WTC11 (cell line): ENCODE measurements around the gene SMCO1. TPM values are rescaled to one million over a fixed set of nuclear protein-coding genes. Genes with fewer than 3 reads are reported as not detected.
A peak's percentile ranks its signal among the peaks of the same experiment; 100 is the strongest.

Experiments used
- ATAC-seq: fragments of 200-7000 bp; cut with Tn5 transposase; 2 replicates; pipeline ENCODE4 v1.10.0; 2021; ENCODE audit warnings: mild to moderate bottlenecking, moderate library complexity
- Bru-seq: library from RNA; stranded (reverse); fragments of 400-500 nt; gene quantifications from one replicate; lab custom pipeline; 2021; lab: Mats Ljungman, UMichigan
- CTCF ChIA-PET: fragments of 300-600 bp; sonication (Branson Sonifier 250); formaldehyde crosslinking; loops from one replicate; lab custom pipeline; 2021; ENCODE audit warnings: antibody characterized with exemption; lab: Charles Lee
- POLR2A ChIA-PET: fragments of 350-600 bp; sonication (Branson Sonifier 250); formaldehyde crosslinking; loops from one replicate; lab custom pipeline; 2021; ENCODE audit warnings: antibody characterized with exemption; lab: Charles Lee
- DNase-seq: peaks from one replicate; pipeline ENCODE4 v3.0.0; 2021; ENCODE audit warnings: low spot score
- H3K27ac Mint-ChIP-seq: 2 replicates; pipeline ENCODE4 v1.8.0; 2021; ENCODE audit warnings: mixed read lengths
- H3K27me3 Mint-ChIP-seq: 2 replicates; pipeline ENCODE4 v1.8.0; 2021; ENCODE audit warnings: low read depth, mild to moderate bottlenecking, moderate library complexity, mixed read lengths
- H3K36me3 Mint-ChIP-seq: 2 replicates; pipeline ENCODE4 v1.8.0; 2021; ENCODE audit warnings: mixed read lengths
- H3K4me1 Mint-ChIP-seq: 2 replicates; pipeline ENCODE4 v1.8.0; 2022; ENCODE audit warnings: mixed read lengths
- H3K4me3 Mint-ChIP-seq: 2 replicates; pipeline ENCODE4 v1.8.0; 2021; ENCODE audit warnings: mild to moderate bottlenecking, moderate library complexity, mixed read lengths
- H3K9me3 Mint-ChIP-seq: 2 replicates; pipeline ENCODE4 v1.8.0; 2021; ENCODE audit warnings: mixed read lengths
- AR ChIP-seq: fragments of 250-450 bp; sonication (Bioruptor Pico); IDR thresholded peaks from 2 replicates; pipeline ENCODE4 v1.9.0; 2021; ENCODE audit warnings: mild to moderate bottlenecking
- CREM ChIP-seq: sonication (generic); formaldehyde crosslinking; IDR thresholded peaks from 2 replicates; pipeline ENCODE4 v1.8.1; 2022; ENCODE audit warnings: mild to moderate bottlenecking, missing genetic modification reagents, moderate library complexity
- E2F4 ChIP-seq: sonication (generic); formaldehyde crosslinking; IDR thresholded peaks from 2 replicates; pipeline ENCODE4 v1.8.1; 2022; ENCODE audit warnings: low read depth, mild to moderate bottlenecking, moderate library complexity, missing genetic modification reagents, borderline replicate concordance
- FOXK1 ChIP-seq: sonication (generic); formaldehyde crosslinking; IDR thresholded peaks from 2 replicates; pipeline ENCODE4 v1.8.0; 2022; ENCODE audit warnings: mild to moderate bottlenecking, moderate library complexity, missing genetic modification reagents
- IRF2 ChIP-seq: sonication (generic); formaldehyde crosslinking; IDR thresholded peaks from 2 replicates; pipeline ENCODE4 v1.8.0; 2022; ENCODE audit warnings: low read depth, missing genetic modification reagents, borderline replicate concordance
- KAT7 ChIP-seq: sonication (generic); formaldehyde crosslinking; IDR thresholded peaks from 2 replicates; pipeline ENCODE4 v1.8.1; 2023; ENCODE audit warnings: missing genetic modification reagents, mild to moderate bottlenecking, borderline replicate concordance
- MLX ChIP-seq: sonication (generic); formaldehyde crosslinking; IDR thresholded peaks from 2 replicates; pipeline ENCODE4 v1.8.1; 2023; ENCODE audit warnings: mild to moderate bottlenecking, missing genetic modification reagents, moderate library complexity
- NFE2L1 ChIP-seq: sonication (generic); formaldehyde crosslinking; IDR thresholded peaks from 2 replicates; pipeline ENCODE4 v1.8.1; 2023; ENCODE audit warnings: missing genetic modification reagents
- NR1H2 ChIP-seq: sonication (generic); formaldehyde crosslinking; IDR thresholded peaks from 2 replicates; pipeline ENCODE4 v1.9.0; 2021; ENCODE audit warnings: mild to moderate bottlenecking, moderate library complexity, missing genetic modification reagents
- RELA ChIP-seq: sonication (generic); formaldehyde crosslinking; IDR thresholded peaks from 2 replicates; pipeline ENCODE4 v1.8.1; 2022; ENCODE audit warnings: missing genetic modification reagents, mild to moderate bottlenecking, borderline replicate concordance
- SP1 ChIP-seq: sonication (generic); formaldehyde crosslinking; conservative IDR thresholded peaks from 2 replicates; pipeline ENCODE4 v1.8.1; 2022; ENCODE audit warnings: missing genetic modification reagents
- TEAD1 ChIP-seq: sonication (generic); formaldehyde crosslinking; IDR thresholded peaks from 2 replicates; pipeline ENCODE4 v1.8.0; 2022; ENCODE audit warnings: mild to moderate bottlenecking, missing genetic modification reagents
- USF2 ChIP-seq: sonication (generic); formaldehyde crosslinking; IDR thresholded peaks from 2 replicates; pipeline ENCODE4 v1.8.1; 2023; ENCODE audit warnings: mild to moderate bottlenecking, missing genetic modification reagents, moderate library complexity
- ZNF138 ChIP-seq: sonication (generic); formaldehyde crosslinking; conservative IDR thresholded peaks from 2 replicates; pipeline ENCODE4 v1.8.1; 2022; ENCODE audit warnings: mild to moderate bottlenecking, moderate library complexity, missing genetic modification reagents
- ZNF281 ChIP-seq: sonication (generic); formaldehyde crosslinking; IDR thresholded peaks from 2 replicates; pipeline ENCODE4 v1.8.0; 2023; ENCODE audit warnings: mild to moderate bottlenecking, missing genetic modification reagents
- ZNF317 ChIP-seq: sonication (generic); formaldehyde crosslinking; IDR thresholded peaks from 2 replicates; pipeline ENCODE4 v1.8.1; 2023; ENCODE audit warnings: low read depth, mild to moderate bottlenecking, moderate library complexity, missing genetic modification reagents, borderline replicate concordance
- ZNF416 ChIP-seq: fragments of 250-450 bp; sonication (Bioruptor Pico); IDR thresholded peaks from 2 replicates; pipeline ENCODE4 v1.9.0; 2021; ENCODE audit warnings: mild to moderate bottlenecking, inconsistent platforms
- long read RNA-seq, 3 experiments: library from RNA in 1 of 3; library from capped mRNA in 1 of 3; library from polyadenylated mRNA in 1 of 3; unstranded in 2 of 3; stranded (forward) in 1 of 3; transcript quantifications; one replicate each; pipeline ENCODE4 v2.0.0, GENCODE V29; 2021
- total RNA-seq: library from RNA; stranded (reverse); gene quantifications from 3 replicates; pipeline ENCODE4 v1.2.3, GENCODE V29; 2021
- TF ChIP-seq, protein P1 (sequence below): sonication (generic); formaldehyde crosslinking; IDR thresholded peaks from 2 replicates; pipeline ENCODE4 v1.8.1; 2023; ENCODE audit warnings: mild to moderate bottlenecking, moderate library complexity, missing genetic modification reagents

Gene SMCO1
- not detected in 3 replicates for total RNA-seq
- percentile 8 among the genes with signal in this experiment for Bru-seq, nascent RNA
- long read RNA-seq, experiment 1: 0 reads
- long read RNA-seq, experiment 2: 0 reads
- long read RNA-seq, experiment 3: 0 reads

- ATAC-seq: no peak
- H3K36me3 Mint-ChIP-seq: peaks cover 32% of the 10 kb centered on the region
- peaks cover 8% of the 10 kb centered on the region for H3K4me1 Mint-ChIP-seq
- no peak for DNase-seq
- ChIA-PET POLR2A (no interaction called here), CTCF (interaction anchor here (3.1 kb wide), 1 partner anchor 8 kb away, joined by 12 read pairs; no protein-coding TSS in a partner anchor)
- TF ChIP-seq MLX (no peak), ZNF416 (CRISPR knock-in tag) (no peak), ZNF281 (no peak), AR (no peak), USF2 (CRISPR knock-in tag) (no peak), ZNF138 (CRISPR knock-in tag) (no peak), NR1H2 (CRISPR knock-in tag) (no peak), KAT7 (CRISPR knock-in tag) (no peak), RELA (CRISPR knock-in tag) (no peak)
- H3K27ac Mint-ChIP-seq: no peak within 1 kb of the TSS
- H3K9me3 Mint-ChIP-seq: peaks cover 42% of the 10 kb centered on the region
- H3K4me3 Mint-ChIP-seq: no peak within 1 kb of the TSS
- peaks cover 13% of the 10 kb centered on the region for H3K27me3 Mint-ChIP-seq
Observed at GRCh38 chr3:196514913-196515621, at the start of gene SMCO1. Gene SMCO1, minus strand, starts transcription at chr3:196515346. Its CDS starts 137 bp downstream, at chr3:196515209.

DNA sequence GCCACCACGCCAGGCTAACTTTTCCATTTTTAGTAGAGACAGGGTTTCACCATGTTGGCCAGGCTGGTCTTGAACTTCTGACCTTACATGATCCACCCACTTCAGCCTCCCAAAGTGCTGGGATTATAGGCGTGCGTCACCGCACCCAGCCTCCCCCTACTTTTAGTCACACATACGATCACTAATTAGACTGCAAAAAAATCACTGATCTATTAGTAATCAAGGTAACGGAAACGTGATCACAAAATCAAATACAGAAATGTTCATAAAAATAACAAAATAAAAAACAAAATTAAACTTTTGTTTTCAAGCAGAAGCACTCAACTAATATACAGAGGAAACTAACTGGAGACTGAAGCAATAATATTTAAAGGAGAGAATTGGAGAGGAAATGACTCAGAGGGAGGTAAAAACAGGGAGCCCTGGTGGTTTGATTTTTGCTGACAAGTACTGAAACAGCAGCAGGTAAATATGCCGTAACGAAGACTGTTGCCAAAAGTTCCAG lies 48.6 kb upstream of the SMCO1 start:
- no peak for ATAC-seq

More for the DNA sequence above, 48.6 kb upstream of the SMCO1 start:
- no peak overlapping the region for H3K4me3 Mint-ChIP-seq
- TF ChIP-seq NFE2L1 (CRISPR knock-in tag) (no peak), TEAD1 (CRISPR knock-in tag) (no peak), IRF2 (CRISPR knock-in tag) (no peak), SP1 (no peak), E2F4 (CRISPR knock-in tag) (no peak), FOXK1 (CRISPR knock-in tag) (no peak), CREM (no peak), ZNF317 (CRISPR knock-in tag) (no peak), AR (no peak)
- TF ChIP-seq, protein P1, sequence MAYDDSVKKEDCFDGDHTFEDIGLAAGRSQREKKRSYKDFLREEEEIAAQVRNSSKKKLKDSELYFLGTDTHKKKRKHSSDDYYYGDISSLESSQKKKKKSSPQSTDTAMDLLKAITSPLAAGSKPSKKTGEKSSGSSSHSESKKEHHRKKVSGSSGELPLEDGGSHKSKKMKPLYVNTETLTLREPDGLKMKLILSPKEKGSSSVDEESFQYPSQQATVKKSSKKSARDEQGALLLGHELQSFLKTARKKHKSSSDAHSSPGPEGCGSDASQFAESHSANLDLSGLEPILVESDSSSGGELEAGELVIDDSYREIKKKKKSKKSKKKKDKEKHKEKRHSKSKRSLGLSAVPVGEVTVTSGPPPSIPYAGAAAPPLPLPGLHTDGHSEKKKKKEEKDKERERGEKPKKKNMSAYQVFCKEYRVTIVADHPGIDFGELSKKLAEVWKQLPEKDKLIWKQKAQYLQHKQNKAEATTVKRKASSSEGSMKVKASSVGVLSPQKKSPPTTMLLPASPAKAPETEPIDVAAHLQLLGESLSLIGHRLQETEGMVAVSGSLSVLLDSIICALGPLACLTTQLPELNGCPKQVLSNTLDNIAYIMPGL (CRISPR knock-in tag): no peak
- H3K27ac Mint-ChIP-seq: no peak overlapping the region
- POLR2A ChIA-PET: no interaction called here
- no peak for DNase-seq
- CTCF ChIA-PET: interaction anchor here (0.6 kb wide), 1 partner anchor 1160 kb away, joined by 4 read pairs; no protein-coding TSS in a partner anchor
- H3K4me1 Mint-ChIP-seq: peaks cover 6% of the 10 kb centered on the region
- no peaks in the 10 kb centered on the region for H3K9me3 Mint-ChIP-seq
- H3K36me3 Mint-ChIP-seq: peaks cover 8% of the 10 kb centered on the region; the same call in 1 of the 2 replicates
- no peaks in the 10 kb centered on the region for H3K27me3 Mint-ChIP-seq
